Memory B cell (primary cell): ENCODE measurements around the gene LPAR3.
"Not testable (repeated sequence)": the region's sequence is repeated elsewhere in the genome, so short reads cannot be mapped to it uniquely, and the experiment has no call there.

Source experiments
- ATAC-seq: fragments of 150-1000 bp; cut with Tn5 transposase; 2 replicates; pipeline ENCODE4 v1.10.0; 2021; ENCODE audit warnings: low read depth, mild to moderate bottlenecking, moderate library complexity
- DNase-seq, 2 donors: peaks; one replicate each; pipeline ENCODE4 v3.0.0; 2022; ENCODE audit warnings: low spot score in 2 of 2
- H3K27ac Mint-ChIP-seq: one replicate; pipeline ENCODE4 v1.8.0; 2022; ENCODE audit warnings: mild to moderate bottlenecking, moderate library complexity, mixed read lengths
- H3K27me3 Mint-ChIP-seq: one replicate; pipeline ENCODE4 v1.8.0; 2022; ENCODE audit warnings: mixed read lengths
- H3K36me3 Mint-ChIP-seq: one replicate; pipeline ENCODE4 v1.8.0; 2022; ENCODE audit warnings: mild to moderate bottlenecking, mixed read lengths
- H3K4me1 Mint-ChIP-seq: one replicate; pipeline ENCODE4 v1.8.0; 2022; ENCODE audit warnings: mixed read lengths
- H3K4me3 Mint-ChIP-seq: one replicate; pipeline ENCODE4 v1.8.0; 2022; ENCODE audit warnings: mild to moderate bottlenecking, moderate library complexity, mixed read lengths
- H3K9me3 Mint-ChIP-seq: one replicate; pipeline ENCODE4 v1.8.0; 2022; ENCODE audit warnings: mixed read lengths

Gene LPAR3

DNA sequence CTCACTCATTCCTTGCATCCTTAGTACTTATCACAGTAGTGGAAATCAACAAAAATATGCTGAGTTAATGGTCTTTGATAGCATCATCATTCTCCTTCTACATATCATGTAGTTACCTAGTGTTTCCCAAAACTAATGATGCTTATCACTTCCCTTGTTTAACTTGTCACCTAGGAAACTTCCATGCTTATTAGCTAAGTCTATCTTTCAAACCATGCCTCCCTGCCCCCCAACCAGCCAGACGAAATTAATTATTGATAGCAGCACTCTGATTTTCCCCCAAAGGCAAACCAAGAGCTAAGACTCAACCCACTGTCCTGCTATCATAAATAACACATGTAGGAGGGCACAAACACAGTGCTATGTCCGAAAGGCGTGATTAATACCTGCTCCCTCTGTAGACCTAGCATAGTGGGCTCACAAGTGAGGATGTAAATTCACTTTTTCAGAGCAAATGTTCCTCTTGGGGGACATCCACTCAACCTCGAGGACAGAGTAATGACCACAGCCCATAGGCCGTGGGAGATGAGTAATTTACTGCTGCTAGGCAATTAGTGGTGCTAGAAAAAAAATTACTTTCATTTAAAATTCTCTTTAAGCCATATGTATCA, 25.8 kb upstream of the LPAR3 start:
- Mint-ChIP-seq H3K9me3 (no peaks in the 10 kb centered on the region), H3K27me3 (peaks cover 4% of the 10 kb centered on the region), H3K36me3 (peaks cover 3% of the 10 kb centered on the region), H3K27ac (no peak overlapping the region), H3K4me1 (peaks cover 5% of the 10 kb centered on the region), H3K4me3 (no peak overlapping the region)
- no peak for DNase-seq
- no peak for ATAC-seq

DNA sequence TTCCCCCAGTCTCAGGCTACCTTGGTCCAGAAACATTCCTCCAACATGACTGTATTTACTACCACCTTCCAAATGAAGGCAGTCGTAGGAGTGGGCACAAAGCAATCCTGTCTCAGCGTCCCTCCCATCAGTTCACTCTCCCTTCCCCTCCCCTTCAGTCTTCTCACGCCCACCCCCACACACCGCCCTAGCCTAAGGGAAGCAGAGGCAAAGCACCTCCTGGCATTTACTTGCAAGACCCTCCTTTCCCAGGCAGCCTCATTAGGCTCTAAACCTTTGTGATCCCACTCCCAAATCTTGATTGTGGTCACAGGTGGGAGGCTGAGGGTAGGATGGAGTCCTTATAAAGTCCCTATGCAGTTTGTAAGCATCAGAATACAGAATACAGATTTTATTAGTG, 23.9 kb upstream of the LPAR3 start:
- ATAC-seq (no peak), DNase-seq (no peak)
- Mint-ChIP-seq H3K27ac (no peak overlapping the region), H3K36me3 (no peaks in the 10 kb centered on the region), H3K4me3 (no peak overlapping the region), H3K27me3 (peaks cover 4% of the 10 kb centered on the region), H3K4me1 (peaks cover 5% of the 10 kb centered on the region), H3K9me3 (no peaks in the 10 kb centered on the region)

DNA sequence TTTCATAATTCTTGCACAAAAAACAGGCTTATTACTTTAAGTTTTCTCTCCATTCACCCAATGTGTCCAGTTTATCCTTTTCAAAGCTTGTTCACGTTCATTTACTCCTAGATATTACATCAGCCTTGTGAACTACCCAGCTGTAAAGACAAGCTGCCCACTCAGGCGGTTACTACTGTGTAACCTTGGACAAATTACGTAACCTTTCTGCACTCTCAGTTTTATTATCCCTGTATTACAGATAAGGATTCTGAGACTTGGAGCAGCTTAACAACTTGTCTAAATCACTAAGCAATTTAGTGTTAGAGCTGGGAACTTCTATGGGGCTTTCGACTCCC, 20.5 kb upstream of the LPAR3 start:
- peaks cover 4% of the 10 kb centered on the region for H3K27me3 Mint-ChIP-seq
- H3K4me3 Mint-ChIP-seq = no peak overlapping the region
- H3K4me1 Mint-ChIP-seq = no peaks in the 10 kb centered on the region
- ATAC-seq = no peak
- H3K36me3 Mint-ChIP-seq = peaks cover 4% of the 10 kb centered on the region
- H3K27ac Mint-ChIP-seq = no peak overlapping the region
- no peaks in the 10 kb centered on the region for H3K9me3 Mint-ChIP-seq
- no peak for DNase-seq

DNA sequence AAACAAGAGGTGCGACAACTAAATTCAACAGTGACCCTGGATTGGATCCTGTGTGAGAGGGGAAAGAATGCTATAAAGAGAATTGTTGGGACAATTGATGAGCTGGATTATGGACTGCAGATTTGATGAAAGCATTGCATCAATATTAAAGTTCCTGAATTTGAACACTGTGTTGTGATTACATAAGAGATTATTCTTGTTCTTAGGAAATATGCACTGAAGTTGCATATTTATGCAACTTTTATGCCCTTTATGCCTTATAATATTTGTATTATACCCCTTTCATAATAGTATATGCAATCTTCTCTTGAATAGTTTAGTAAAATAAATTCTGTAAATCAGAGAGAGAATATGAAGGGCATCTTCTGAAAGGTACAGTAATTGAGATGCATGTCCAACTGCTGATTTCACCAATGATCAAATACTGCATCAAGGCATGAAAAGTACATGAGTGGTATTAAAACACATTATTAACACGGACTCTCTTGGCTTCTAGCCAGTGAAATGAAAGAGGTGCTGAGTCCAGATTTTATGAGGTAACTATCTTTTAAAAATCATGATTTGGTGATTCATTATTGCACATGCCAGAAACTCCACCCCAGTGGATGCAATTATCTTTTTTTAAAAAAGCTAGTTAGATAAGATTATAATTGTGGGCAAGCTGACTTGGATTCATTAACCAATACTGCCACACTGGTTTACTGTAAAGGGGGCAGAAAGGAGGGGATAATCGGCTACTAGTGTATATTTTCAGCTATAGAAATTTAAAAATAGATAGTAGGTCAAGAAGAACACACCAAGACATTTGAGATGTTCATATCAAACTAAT, 19.9 kb upstream of the LPAR3 start:
- DNase-seq (no peak), ATAC-seq (no peak)
- H3K4me3 Mint-ChIP-seq = no peak overlapping the region
- H3K4me1 Mint-ChIP-seq = no peaks in the 10 kb centered on the region
- no peak overlapping the region for H3K27ac Mint-ChIP-seq
- peaks cover 4% of the 10 kb centered on the region for H3K36me3 Mint-ChIP-seq
- no peaks in the 10 kb centered on the region for H3K27me3 Mint-ChIP-seq
- no peaks in the 10 kb centered on the region for H3K9me3 Mint-ChIP-seq

DNA sequence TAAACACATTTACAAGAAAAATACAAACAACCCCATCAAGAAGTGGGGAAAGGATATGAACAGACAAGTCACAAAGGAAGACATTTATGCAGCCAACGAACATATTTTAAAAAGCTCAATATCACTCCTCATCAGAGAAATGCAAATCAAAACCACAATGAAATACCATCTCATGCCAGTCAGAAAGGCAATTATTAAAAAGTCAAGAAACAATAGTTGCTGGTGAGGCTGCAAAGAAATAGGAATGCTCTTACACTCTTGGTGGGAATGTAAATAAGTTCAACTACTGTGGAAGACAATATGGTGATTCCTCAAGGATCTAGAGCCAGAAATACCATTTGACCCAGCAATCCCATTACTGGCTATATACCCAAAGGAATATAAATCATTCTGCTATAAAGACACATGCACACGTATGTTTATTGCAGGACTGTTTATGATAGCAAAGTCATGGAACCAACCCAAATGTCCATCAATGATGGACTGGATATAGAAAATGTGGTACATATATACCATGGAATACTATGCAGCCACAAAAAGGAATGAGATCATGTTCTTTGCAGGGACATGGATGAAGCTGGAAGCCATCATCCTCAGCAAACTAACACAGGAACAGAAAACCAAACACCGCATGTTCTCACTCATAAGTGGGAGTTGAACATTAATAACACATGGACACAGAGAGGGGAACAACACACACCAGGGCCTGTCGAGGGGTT, 15.9 kb upstream of the LPAR3 start:
- not testable (repeated sequence) for H3K4me3 Mint-ChIP-seq, H3K4me1 Mint-ChIP-seq, H3K9me3 Mint-ChIP-seq, DNase-seq, H3K27ac Mint-ChIP-seq, H3K27me3 Mint-ChIP-seq, H3K36me3 Mint-ChIP-seq, ATAC-seq

DNA sequence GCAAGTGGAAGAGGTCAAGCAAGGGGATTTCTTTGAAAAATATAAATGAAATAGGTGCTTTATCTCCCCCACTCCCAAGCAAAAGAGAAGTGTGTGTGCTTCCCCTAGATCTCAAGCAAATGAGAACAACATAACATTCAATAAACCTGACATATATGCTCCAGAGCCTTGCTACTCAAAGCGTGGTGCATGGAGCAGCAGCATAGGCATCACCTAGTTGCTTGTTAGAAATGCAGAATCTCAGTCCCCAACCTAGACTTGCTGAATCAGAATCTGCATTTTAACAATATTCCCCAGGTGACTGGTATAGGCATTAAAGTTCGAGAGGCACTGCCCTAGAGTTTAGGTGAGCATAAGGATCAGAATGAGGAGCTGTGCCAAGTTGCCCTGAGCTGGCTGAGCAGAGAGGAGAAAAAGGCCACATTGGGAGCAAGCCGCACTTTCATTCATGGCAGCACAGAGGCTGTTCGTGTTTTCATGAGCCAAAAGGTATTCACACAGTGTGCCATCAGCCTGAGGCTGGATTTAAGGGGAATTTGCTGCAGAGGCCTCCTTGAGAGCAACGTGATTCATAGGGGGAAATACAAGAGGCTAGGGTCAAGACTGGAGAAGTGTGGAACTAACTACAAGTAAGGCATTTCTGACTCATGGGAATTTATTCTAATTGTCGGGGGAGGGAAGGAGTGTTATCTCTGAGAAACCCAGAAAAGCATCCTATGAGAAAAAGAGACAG, 14.3 kb upstream of the LPAR3 start:
- Mint-ChIP-seq H3K27me3 (peaks cover 4% of the 10 kb centered on the region), H3K27ac (no peak overlapping the region), H3K4me3 (no peak overlapping the region), H3K4me1 (no peaks in the 10 kb centered on the region), H3K9me3 (peaks cover under 1% of the 10 kb centered on the region), H3K36me3 (peaks cover 16% of the 10 kb centered on the region)
- ATAC-seq = no peak
- no peak for DNase-seq

DNA sequence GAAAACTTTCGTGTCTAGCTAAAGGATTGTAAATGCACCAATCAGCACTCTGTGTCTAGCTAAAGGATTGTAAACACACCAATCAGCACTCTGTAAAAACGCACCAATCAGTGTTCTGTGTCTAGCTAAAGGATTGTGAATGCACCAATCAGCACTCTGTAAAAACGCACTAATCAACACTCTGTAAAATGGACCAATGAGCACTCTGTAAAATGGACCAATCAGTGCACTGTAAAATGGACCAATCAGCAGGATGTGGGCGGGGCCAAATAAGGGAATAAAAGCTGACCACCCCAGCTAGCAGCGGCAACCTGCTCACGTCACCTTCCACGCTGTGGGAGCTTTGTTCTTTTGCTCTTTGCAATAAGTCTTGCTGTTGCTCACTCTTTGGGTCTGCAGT, 9.7 kb upstream of the LPAR3 start:
- H3K27ac Mint-ChIP-seq, DNase-seq, H3K9me3 Mint-ChIP-seq, H3K27me3 Mint-ChIP-seq, ATAC-seq, H3K4me1 Mint-ChIP-seq, H3K4me3 Mint-ChIP-seq: not testable (repeated sequence)
- H3K36me3 Mint-ChIP-seq = peaks cover 18% of the 10 kb centered on the region

DNA sequence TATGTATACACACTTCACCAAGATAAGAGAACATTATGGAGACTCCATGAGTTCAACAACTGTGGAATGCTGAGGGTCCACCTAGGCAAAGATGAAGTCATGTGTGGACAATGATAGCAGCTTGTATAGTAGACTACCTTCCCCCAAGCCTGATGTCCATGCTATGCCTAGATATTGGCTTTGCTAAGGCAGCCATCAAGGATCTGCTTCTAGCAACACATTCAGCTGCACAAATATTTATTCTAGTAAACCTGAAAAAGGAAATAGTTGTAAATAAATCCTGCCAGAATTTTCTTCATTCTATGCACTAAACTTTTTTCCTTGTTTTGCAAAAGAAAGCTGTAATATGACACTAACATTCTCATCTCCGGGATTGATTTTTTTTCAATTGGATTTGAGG, 7.0 kb upstream of the LPAR3 start:
- no peak overlapping the region for H3K4me3 Mint-ChIP-seq
- H3K9me3 Mint-ChIP-seq = peaks cover 3% of the 10 kb centered on the region
- ATAC-seq (no peak), DNase-seq (no peak)
- peaks cover 15% of the 10 kb centered on the region for H3K36me3 Mint-ChIP-seq
- peaks cover 2% of the 10 kb centered on the region for H3K27me3 Mint-ChIP-seq
- H3K4me1 Mint-ChIP-seq = peaks cover 2% of the 10 kb centered on the region
- no peak overlapping the region for H3K27ac Mint-ChIP-seq

DNA sequence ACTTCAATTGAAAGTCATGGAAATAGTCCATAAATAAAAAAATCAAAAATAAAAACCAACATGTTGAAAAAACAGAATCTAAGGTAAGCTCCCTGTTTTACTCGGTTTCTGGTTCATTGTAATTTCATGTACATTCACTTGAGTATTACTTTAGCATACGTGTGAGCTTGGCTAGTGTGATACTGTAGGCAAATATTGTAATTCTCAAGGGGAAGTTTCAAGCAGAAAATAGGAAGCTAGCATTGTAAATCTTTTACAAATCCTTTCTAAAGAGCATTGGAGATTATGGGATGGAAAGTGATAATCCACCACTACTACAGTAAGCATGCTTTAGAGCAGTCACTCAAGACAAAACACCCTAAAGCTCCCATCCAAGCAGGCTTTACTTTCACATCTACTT, 3.3 kb upstream of the LPAR3 start:
- no peaks in the 10 kb centered on the region for H3K9me3 Mint-ChIP-seq
- no peak overlapping the region for H3K27ac Mint-ChIP-seq
- H3K4me1 Mint-ChIP-seq = peaks cover 4% of the 10 kb centered on the region
- no peak overlapping the region for H3K4me3 Mint-ChIP-seq
- H3K36me3 Mint-ChIP-seq = peaks cover 6% of the 10 kb centered on the region
- no peak for ATAC-seq
- no peak for DNase-seq
- H3K27me3 Mint-ChIP-seq = peaks cover 12% of the 10 kb centered on the region

DNA sequence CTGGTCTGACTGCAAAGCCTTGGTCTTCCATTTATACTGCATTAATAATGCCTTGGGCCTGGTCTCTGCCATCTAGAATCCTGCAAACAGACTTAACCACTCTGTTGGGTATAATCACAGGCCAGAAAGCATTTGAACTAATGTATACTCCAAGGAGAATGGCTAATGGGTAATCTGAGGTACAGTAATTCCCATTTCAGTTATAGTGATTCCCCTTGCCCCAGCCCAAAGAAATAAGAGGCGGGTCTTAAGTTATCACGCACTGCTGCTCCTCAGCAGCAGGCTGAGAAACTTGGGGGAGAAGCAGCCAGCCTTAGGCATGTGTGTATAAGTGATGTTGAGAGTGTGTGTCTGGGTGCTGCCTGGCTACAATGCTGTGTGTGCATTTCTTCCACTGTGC, 2.4 kb downstream of the LPAR3 start:
- Mint-ChIP-seq H3K4me1 (peaks cover 2% of the 10 kb centered on the region), H3K4me3 (no peak overlapping the region), H3K27ac (no peak overlapping the region), H3K27me3 (peaks cover 15% of the 10 kb centered on the region), H3K9me3 (no peaks in the 10 kb centered on the region), H3K36me3 (peaks cover 2% of the 10 kb centered on the region)
- ATAC-seq = no peak
- no peak for DNase-seq

DNA sequence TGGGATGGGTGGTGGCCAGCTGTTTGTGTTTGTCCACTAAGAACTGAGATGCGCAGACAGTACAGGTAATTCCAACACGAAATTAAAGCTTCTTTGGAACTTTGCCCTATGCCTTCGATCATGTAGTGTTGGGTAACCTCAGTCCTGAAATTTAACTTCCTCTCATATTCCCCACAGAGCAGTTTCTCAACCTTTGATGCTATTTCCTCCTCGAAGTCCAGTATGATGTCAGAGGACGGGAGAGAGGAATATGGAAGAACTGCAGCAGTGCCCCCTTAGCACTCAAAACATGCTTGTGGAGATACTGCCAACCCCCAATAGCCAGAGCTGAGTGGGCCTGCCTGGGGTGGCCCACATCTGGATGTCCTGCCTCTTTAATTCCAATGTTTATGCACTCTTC, 3.6 kb downstream of the LPAR3 start:
- H3K27ac Mint-ChIP-seq = no peak overlapping the region
- peaks cover 14% of the 10 kb centered on the region for H3K27me3 Mint-ChIP-seq
- DNase-seq (no peak), ATAC-seq (no peak)
- no peaks in the 10 kb centered on the region for H3K9me3 Mint-ChIP-seq
- H3K4me1 Mint-ChIP-seq = peaks cover 2% of the 10 kb centered on the region
- no peak overlapping the region for H3K4me3 Mint-ChIP-seq
- H3K36me3 Mint-ChIP-seq = no peaks in the 10 kb centered on the region

DNA sequence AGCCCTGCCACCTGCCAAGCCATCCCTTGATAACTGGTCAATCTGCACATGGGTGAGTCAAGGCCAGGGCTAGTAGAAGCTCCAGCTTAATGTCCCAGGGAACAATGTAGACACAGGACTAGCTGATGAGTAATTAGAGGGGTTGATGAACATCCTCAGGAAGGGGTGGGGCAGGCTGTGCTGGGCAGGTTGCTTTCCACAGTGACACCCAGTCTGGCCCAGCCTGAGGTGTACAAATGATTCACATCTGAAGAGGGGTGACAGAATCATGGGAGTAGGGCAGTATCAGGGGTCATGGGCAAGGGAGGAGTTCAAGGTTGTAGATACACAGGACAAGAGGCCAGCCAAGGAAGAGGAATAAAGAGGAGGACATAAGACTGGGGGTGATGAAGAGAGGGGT, 4.3 kb downstream of the LPAR3 start:
- Mint-ChIP-seq H3K36me3 (no peaks in the 10 kb centered on the region), H3K27ac (no peak overlapping the region), H3K4me3 (no peak overlapping the region), H3K4me1 (peaks cover 2% of the 10 kb centered on the region), H3K27me3 (peaks cover 10% of the 10 kb centered on the region), H3K9me3 (no peaks in the 10 kb centered on the region)
- DNase-seq (no peak), ATAC-seq (no peak)

DNA sequence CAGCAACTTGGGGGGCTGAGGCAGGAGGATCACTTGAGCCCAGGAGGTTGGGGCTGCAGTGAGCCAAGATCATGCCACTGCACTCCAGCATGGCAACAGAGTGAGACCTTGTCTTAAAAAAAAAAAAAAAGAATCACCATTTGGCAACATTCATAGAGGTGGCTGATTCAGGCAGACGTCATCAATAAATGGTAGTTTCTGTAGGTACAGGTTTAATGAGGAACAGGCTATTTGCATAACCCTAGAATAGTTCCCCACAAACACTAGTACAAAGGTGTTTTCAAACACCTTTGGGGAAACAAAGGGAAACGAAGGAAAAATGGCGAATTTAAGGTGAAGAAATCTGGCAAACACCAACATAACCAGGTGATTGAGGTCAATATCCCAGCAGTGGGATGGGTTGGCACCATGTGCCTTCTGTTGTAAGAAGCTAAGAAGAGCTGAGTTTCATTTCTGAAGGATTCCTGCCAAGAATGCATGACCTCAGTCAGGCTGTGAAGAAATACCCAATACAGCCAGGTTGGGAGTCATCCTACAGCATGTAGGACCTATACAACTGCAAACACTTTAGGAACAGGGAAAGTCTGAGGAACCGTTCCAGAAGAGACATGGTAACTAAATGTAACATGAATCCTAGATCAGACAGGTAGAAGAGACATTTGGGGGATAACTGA, 5.6 kb downstream of the LPAR3 start:
- no peak overlapping the region for H3K27ac Mint-ChIP-seq
- DNase-seq (no peak), ATAC-seq (no peak)
- no peaks in the 10 kb centered on the region for H3K4me1 Mint-ChIP-seq
- no peaks in the 10 kb centered on the region for H3K9me3 Mint-ChIP-seq
- peaks cover 8% of the 10 kb centered on the region for H3K27me3 Mint-ChIP-seq
- no peaks in the 10 kb centered on the region for H3K36me3 Mint-ChIP-seq
- no peak overlapping the region for H3K4me3 Mint-ChIP-seq

DNA sequence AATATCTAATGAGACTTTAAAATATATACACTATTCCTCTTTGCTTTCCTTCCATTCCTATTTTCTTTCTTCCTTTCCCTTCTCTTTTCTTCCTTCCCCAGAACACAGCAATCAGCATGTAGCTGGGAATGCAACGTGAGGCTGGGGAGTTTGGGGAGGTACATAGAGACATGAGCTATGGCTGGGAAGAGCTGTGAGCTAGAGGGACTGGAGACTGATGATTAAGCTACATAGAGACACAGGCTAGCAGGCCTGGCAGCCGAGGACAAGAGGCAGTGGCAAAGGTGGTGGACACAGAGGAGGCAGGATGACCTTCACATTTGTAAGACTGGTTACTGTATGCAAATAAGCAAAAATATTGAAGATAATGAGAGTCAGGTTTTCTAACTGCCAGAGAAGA, 7.5 kb downstream of the LPAR3 start:
- Mint-ChIP-seq H3K27ac (no peak overlapping the region), H3K36me3 (peaks cover 7% of the 10 kb centered on the region), H3K9me3 (peaks cover 3% of the 10 kb centered on the region), H3K4me3 (no peak overlapping the region), H3K27me3 (peaks cover 10% of the 10 kb centered on the region), H3K4me1 (no peaks in the 10 kb centered on the region)
- ATAC-seq = no peak
- no peak for DNase-seq
